NCI-H345 treated with DMSO at 0.1 percent for 48 hours (cell line): ENCODE measurements around the gene BCL7A.
"Not testable (repeated sequence)": the region's sequence is repeated elsewhere in the genome, so short reads cannot be mapped to it uniquely, and the experiment has no call there.

Experiments
- DNase-seq: peaks from one replicate; lab custom pipeline; 2025; ENCODE audit not compliant: unreplicated experiment; lab: John Stamatoyannopoulos, UW

BCL7A gene

DNA sequence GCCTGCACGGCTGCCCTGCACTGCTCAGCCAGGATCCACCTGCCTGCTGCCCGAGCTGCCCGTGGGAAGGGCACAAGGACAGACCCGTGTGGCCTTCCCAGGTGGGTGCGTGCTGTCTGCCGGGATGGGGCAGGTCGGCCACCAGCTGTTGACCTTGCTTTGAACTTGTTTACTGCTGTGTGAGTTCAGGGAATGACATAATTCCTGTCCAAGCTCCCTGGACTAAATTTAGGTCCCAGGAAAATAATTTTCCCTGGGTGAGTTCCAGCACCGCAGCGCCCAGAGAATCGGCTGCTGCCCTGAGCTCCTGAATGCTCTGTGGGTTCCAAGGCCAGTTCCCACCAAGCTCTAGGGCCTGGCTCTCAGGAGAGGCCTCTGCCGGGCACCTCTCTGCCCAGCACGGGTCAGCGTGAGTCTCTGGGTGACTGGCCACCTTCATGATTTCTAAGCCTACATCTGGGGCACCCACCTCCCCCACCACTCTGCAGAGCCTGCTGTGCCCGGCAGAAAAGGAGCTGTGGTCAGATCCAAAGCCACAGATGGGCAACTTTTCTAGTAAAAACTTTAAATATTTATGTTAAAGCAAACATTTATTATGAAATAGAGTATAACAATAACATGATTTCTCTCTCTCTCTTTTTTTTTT is 29.7 kb downstream of the BCL7A start:
- DNase-seq = no peak

DNA sequence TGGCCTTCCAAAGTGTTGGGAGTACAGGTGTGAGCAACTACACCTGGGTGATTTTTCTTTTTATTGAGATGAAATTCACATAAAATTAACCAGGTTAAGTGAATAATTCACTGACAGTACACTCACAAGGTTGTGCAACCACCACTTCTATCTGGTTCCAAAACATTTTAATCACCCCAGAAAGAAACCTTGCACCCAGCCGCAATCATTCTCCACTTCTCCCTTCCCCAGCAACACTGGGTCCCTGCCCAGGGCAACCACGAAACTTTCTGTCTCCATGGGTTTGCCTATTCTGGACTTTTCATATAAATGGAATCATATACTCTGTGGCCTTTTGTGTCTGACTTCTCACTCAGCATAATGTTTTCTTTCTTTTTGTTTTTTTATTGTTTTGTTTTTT is 30.6 kb downstream of the BCL7A start:
- no peak for DNase-seq

DNA sequence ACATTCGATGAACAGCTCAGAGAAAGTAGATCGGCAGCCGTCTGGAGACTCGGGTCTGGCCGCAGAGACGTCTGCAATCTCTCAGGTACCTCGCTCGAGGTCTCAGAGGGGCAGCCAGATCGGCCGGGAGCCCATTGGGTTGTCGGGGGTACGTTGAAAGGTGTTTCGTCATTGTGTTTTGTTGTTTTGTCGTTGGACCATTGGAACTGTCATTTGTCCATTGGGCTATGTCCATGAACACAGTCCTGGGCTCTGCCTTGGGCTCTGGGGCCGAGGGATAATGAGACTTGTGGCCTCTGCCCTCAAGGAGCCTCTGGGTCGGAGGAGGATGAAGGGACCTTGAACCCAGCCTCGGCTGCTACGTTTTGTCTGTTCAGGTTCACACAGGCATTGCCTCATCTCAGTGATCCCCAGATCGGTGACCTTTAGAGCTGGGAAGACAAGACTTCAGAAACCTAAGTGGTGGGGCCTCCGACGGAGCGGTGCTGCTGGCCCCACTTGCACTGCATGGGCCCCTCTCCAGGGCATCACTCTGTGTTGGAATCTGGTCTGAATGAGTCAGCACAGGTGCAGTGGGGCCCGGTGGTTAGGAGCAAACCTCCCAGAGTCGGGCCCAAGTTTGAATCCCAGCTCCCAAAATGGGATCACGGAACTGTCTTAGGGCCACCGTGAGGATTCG is 33.3 kb downstream of the BCL7A start:
- no peak for DNase-seq

DNA sequence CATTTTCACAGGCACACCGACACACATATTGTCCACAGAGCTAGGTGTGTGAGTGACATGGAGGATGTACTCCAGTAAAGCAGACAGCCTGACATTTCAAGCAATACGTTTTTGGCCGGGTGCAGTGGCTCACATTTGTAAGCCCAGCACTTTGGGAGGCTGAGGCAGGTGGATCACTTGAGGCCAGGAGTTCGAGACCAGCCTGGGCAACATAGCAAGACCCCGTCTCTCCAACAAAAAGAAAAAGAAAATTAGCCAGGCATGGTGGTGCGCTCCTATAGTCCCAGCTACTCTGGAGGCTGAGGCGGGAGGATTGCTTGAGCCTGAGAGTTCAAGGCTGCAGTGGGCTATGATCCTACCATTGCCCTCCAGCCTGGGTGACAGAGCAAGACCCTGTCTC is 34.7 kb downstream of the BCL7A start:
- not testable (repeated sequence) for DNase-seq

DNA sequence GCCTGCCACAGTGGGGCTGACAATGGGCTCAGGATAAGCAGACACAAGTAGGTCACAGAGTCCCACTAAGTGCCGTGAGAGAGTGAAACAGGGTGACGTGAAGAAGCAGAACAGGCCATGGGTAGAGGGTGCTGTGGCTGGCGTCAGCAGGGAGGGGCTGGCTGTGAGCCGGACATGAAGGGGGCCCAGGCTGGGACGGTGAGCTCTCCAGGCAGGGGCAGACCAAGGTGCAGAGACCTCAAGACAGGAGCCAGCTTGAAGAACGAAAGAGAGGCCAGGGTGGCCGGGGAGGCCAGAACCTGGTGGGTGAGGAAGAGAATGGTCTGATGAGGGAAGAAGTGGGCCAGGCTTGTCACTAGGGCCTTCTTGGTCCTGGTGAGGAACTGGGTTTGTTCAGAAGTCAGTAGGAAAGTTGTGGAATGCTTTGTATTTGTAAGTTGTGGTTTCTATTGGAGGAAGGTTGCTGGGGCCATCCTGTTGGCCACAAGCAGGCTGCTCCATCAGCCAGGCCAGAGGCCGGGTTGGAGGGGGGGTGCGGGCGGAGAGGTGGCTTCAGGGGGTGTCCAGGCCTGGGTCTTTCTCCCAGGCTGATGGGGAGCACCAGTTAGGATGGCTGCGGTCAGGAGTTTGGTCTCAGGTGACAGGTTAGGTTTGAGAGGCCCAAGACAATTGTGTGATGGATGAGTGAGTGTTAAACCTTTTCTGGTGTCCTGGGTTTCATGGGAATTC is 35.5 kb downstream of the BCL7A start:
- no peak for DNase-seq

DNA sequence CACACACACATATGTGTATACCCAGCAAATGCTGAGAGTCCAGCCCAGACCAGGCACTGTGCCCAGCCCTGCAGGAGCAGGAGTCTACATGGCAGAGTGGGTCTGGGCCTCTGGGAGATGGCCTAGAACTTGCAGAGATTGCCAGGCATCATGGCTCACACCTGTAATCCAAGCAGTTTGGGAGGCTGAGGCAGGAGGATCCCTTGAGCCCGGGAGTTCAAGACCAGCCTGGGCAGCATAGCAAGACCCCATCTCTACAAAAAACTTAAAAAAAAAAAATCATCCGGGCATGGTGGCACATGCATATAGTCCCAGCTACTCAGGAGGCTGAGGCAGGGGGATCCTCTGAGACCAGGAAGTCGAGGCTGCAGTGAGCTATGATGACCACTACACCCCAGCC is 36.1 kb downstream of the BCL7A start:
- DNase-seq = no peak

DNA sequence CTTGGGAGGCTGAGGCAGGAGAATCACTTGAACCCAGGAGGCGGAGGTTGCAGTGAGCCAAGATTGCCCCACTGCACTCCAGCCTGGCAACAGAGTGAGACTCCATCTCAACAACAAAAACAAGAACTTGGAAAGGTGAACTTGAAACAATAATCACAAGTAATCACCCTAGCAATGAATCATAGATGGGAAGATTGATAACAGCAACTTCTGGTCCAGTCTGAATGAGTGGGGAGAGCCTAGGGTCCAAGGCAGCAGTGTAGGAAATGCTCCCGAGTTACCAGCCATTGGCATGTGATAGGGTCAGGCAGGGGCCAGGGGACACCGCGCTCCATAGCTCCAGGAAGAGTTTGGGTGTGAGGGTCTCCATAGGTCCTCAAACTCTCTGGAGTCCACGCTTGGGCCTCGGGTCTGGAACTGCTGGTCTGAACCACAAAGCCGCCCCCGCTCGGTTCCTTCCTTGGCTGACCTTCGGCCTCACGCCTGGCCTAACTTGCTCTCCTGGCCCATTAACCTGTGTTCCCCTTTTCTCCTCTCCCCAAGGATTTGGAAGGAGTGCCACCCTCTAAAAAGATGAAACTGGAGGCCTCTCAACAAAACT is 37.0 kb downstream of the BCL7A start:
- no peak for DNase-seq

DNA sequence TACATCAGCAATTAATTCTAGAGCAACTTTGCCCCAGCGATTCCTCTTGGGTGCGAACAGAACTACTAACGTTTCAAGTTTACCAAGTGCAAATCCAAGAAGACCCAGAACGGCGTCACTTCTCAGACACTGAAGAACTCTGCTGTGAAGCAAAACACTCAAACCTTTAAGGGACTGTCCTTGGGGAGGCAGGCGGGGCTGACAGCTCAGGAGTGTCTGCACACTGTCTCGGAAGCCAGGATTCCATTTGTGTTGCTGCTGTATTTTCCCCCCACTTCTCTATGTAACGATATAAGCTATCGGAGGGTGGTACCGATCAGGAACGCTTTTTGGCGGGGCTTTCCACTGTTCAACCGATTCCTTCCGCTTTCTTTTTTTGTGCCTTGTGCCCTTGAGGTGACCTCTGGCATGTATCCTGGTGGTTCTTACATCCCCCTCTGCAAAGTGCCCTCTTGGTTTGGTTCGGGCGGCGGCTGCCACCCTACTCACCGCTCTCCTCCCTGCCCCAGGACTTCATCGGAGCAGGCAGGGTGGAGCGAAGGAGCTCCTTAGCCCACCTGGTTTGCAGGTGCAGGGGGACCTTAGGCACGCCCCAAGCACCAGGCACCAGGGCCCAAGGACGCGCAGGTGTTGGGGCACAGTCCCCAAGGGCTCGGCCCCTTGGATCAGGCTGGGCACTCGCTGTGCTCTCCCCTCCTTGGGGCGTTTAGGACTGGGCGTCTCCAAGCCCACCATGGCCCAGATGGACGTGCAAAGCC is 37.7 kb downstream of the BCL7A start:
- DNase-seq = no peak

DNA sequence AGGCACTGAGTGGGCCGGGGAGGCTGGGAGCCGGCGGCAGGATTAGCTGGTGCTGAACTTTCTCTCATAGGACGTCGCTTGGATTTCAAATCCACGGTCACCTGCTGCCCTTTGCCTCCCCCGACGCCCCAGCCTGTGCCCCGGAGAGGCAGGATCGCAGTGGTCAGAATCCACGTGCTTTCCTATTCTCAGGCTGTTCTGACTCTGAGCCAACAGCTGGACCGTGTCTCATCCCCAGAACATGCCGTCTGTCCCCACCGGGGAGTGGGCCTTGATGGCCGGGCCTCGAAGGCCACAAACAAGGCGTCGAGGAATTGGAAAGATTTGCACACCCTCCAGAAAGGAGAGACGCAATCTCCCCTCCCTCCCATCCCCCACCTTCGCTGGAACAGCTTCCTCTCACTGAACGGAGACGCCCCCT is 38.4 kb downstream of the BCL7A start:
- DNase-seq = no peak

DNA sequence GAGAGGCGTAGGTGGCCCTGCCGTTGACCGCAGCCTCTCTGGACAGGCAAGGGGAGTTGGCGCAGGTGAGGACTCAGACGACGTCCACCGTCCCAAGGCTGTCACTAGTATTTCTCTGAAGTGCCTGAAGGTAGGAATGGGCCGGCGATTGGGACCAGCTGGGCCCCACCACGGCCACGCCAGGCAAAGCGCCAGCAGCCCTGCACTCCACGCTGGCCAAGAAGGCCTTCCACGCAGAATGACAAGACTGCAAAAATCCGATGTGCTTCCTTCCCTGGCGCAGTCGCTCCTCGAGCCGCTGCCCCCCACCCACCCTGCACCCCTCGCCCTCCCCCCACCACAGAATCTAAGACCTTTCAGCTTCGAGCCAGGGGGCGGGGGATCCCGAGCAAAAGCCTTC is 39.6 kb downstream of the BCL7A start:
- no peak for DNase-seq

DNA sequence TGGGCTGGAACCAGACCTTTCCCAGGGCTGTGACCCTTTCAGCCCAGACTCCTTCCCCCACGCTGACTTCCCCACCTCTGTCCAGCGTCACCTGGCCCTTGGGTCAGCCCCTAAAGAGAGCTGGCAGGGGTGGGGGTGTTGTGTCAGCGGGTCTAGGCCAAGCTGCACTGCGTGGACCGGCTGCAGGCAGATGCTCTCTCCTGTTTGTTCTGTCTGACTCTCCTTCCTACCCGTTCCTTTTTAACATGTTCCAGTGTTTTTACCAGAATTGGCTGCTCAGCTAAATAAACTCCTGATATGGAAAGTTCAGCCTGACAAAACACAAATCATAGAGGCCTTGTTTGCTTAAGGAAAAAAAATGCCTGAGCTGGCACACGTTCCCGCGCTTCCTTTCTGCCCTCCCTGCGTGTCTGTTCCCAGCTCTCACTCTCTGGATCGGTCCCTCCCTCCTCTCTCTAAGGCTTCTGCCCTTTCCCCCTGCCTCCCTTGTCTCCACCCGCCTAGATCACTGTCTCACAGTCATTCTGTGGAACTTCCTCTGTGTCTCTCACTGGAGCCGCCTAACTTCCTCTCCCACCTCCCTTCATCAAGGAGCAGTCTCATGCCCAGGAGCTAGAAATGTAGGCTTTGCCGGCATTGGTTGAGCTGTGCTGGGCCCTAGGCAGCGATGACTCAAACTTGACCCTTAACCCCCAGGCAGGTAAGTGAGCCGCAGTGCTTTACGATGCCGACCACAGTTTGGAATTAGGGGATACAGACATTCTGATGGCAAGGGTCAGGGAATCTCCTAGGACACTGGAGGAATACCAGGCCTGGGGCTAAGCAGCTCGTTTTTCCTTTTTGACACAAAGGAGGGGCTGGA is 41.4 kb downstream of the BCL7A start:
- DNase-seq = no peak

DNA sequence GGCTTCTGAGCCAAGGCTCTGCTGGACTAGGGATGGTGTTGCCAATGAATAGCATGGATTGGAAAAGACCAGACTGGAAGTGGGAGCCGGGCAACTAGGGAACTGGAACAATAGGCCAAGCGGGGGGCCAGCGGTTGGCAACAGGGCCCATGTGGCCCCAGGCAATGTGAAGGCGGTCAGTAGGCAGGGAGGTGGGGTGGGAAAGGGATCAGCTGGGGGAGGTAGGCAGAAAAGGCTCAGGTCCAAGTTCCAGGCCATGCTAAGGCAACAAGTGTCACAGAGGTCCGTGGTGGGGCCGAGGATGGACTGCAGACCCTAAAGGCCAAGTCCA is 42.0 kb downstream of the BCL7A start:
- DNase-seq = no peak

DNA sequence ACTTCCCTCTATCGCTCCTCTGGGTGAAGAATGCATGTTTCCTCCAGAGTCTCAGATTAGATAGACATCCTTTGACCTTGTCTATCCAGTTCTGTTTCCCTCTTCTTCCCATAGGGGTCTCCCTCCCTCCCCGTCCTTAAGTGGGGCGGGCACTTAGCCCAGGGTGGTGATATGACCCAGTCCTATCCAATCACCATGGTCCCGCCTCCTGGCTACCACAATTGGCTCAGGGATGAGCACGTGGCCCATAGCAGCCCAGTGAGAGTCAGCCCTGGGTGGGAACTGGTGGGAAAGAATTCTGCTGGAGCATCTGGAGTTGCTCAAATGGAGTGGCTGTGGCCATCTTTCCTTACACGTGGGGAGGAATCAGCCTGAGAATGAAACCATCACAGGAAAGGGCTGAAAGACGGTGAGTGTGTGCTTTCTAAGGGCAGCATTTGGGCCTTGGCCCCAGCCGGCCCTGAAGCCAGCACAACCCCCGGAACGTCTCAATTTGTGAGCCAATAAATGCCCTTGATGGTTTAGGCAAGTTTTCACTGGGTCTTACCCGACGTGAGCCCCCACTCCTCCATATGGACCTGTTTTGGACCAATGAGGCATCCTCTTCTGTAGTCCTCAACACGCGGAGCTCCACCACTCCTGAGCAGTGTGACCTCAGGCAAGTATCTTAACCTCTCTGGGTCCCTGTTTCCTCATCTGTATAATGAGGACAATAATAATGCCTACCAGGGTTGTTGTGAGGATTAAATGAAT is 42.5 kb downstream of the BCL7A start:
- DNase-seq = no peak

DNA sequence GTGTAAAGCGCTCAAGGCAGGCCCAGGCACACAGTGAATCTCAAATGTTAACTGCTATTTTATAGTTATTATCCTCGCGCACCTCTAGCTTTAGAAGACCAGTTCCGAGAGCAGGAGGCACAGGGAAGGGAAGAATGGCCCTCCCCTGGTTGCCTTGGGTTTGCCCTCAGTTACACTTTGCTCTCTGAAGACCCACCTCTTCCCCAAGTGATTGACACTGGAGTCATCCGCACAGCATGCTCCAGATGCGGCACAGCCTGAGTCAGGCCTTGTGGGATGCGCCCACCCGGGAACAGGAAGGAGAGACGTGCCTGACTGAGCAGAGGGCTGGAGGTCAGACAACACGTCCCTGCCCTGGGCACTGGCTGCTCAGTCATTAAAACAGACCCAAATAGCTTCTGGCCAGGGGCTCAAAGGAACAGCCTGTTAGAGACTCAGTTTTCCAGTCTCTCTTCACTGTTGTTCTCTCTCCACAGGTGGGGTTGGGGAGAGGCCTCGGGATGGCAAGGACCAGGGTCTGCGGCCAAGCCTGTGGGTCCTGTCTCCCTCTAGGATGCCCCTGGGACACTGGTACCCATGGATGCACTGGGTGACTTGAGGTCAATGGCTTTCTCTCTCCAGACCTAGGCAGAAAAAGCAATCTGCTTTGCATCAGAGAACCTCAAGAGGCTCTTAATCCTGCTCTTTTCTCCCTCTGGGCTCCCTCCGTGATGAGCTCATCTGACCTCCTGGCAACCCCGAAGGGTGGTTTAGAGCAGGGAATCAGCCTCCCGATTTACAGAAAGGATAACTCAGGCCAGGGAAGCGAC is 43.3 kb downstream of the BCL7A start:
- DNase-seq = no peak

DNA sequence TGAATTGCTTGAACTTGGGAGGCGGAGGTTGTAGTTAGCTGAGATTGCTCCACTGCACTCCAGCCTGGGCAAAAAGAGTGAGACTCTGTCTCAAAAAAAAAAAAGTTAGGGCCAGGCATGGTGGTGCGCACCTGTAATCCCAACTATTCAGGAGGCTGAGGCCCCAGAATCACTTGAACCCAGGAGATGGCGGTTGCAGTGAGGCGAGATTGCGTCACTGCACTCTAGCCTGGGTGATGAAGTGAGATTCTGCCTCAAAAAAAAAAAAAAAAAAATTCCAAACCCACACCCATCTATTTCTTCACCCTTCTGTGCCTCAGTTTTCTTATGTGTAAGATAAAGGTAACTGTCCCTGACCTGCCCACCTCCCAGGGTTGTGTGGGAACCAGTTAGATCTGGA is 45.9 kb downstream of the BCL7A start:
- no peak for DNase-seq

DNA sequence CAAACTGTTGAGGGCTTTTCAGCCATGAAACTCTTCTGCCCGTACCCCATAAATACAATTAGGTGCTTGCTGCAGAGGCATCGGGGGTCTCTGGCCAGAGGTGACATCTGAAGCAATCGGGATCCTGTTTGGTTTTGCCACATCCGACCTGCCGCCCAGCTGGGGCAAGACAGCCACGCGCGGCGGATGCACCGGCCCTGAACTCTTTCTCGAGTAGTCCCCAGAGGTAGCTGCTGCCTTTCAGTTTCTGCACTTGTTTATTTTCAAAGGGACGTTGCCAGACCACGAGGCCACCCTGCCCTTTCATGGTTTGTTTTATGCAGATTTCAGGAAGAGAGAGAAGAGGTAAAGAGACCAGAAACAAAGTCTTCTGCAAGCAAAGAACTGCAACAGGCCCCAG is 46.3 kb downstream of the BCL7A start:
- no peak for DNase-seq

DNA sequence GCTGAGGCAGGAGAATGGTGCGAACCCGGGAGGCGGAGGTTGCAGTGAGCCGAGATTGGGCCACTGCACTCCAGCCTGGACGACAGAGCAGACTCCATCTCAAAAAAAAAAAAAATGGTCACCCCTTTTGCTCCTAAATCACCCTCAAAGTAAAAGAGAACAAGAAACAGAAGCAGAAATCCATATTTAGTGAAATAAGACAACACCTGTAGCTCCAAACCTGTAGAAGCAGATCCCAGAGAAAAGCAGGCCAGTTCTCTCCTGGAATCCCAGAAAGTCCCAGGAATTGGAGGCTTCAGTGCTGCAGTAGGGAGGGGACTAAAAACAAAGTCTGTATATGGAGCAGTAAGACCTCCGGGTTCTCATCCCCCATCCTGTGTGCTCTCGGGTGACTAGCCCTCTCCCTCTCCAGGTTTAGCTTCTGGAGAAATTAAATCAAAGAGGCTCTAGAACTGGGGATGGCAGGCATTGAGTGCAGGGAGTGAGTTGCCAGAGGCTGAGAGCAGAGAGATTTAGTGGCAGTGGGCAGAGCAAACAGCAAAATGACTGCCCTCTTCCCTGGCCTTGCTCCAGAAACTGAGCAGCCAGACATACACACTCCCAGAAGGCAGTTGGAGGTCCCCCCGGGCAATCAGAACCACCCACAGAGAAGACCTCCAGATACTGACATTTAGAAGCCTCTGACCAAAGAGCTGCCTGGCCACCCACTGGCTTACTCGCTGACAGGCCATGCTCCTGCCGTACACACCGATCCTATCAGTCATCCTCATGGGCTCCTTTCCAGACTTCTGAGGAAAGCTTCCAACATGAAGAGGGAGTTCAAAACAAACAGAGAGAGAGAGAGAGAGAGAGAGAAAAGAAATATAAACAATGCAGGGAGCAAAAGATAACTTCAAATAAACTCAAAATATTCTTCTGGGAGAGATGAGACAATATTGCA is 50.6 kb downstream of the BCL7A start:
- peak; percentile 73 for DNase-seq

DNA sequence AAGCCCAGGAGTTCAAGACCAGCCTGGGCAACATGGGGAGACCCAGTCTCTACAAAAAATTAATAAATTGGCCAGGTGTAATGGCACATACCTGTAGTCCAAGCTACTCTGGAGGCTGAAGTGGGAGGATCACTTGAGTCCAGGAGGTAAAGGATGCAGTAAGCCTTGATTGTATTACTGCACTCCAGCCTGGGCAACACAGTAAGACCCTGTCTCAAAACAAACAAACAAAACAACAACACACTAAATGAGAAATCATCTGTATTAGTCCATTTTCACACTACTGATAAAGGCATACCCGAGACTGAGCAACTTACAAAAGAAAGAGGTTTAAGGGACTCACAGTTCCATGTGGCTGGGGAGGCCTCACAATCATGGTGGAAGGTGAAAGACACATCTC is 52.1 kb downstream of the BCL7A start:
- no peak for DNase-seq
